Naive B cell (primary cell): ENCODE results near the gene GGA2. TPM values are rescaled to one million over a fixed set of nuclear protein-coding genes. Genes with fewer than 3 reads are reported as not detected.
"Not testable (repeated sequence)": the region's sequence is repeated elsewhere in the genome, so short reads cannot be mapped to it uniquely, and the experiment has no call there.

ENCODE experiments used
- ATAC-seq, 2 donors: fragments of 150-1000 bp; cut with Tn5 transposase; 2 replicates each; pipeline ENCODE4 v1.10.0; 2021; ENCODE audit warnings: low read depth in 2 of 2, mild to moderate bottlenecking in 2 of 2, moderate library complexity in 2 of 2
- DNase-seq: peaks from one replicate; pipeline ENCODE4 v3.0.0; 2022
- H3K27ac Mint-ChIP-seq, 6 donors: one replicate each; pipeline ENCODE4 v1.8.0; 2020 to 2022; ENCODE audit warnings: mild to moderate bottlenecking in 6 of 6, mixed read lengths in 6 of 6, moderate library complexity in 5 of 6, inconsistent platforms in 2 of 6
- H3K27me3 Mint-ChIP-seq, 3 donors: one replicate each; pipeline ENCODE4 v1.8.0; 2021 to 2022; ENCODE audit warnings: mixed read lengths in 3 of 3, mild to moderate bottlenecking in 1 of 3
- H3K36me3 Mint-ChIP-seq, 2 donors: one replicate each; pipeline ENCODE4 v1.8.0; 2020 to 2022; ENCODE audit warnings: mixed read lengths in 2 of 2, inconsistent platforms in 1 of 2, mild to moderate bottlenecking in 1 of 2
- H3K4me1 Mint-ChIP-seq, 3 donors: one replicate each; pipeline ENCODE4 v1.8.0; 2020 to 2022; ENCODE audit warnings: mixed read lengths in 3 of 3, inconsistent platforms in 1 of 3, mild to moderate bottlenecking in 1 of 3, moderate library complexity in 1 of 3
- H3K4me3 Mint-ChIP-seq, 8 donors: one replicate each; pipeline ENCODE4 v1.8.0; 2020 to 2022; ENCODE audit warnings: mild to moderate bottlenecking in 8 of 8, mixed read lengths in 8 of 8, moderate library complexity in 8 of 8, inconsistent platforms in 2 of 8
- H3K9me3 Mint-ChIP-seq, 7 donors: one replicate each; pipeline ENCODE4 v1.8.0; 2020 to 2022; ENCODE audit warnings: mixed read lengths in 7 of 7, mild to moderate bottlenecking in 5 of 7, inconsistent platforms in 2 of 7, moderate library complexity in 1 of 7
- polyA plus RNA-seq, 6 donors: library from polyadenylated mRNA; unstranded; fragments of 300-500 nt; fragmentation: Illumina TruSeq; gene quantifications; one replicate each; pipeline ENCODE4 v1.2.3, GENCODE V29; 2021; ENCODE audit warnings: low read depth in 6 of 6

Gene GGA2
- polyA plus RNA-seq, 6 donors from 2014 or later: 154 to 303 (median 222) TPM

DNA sequence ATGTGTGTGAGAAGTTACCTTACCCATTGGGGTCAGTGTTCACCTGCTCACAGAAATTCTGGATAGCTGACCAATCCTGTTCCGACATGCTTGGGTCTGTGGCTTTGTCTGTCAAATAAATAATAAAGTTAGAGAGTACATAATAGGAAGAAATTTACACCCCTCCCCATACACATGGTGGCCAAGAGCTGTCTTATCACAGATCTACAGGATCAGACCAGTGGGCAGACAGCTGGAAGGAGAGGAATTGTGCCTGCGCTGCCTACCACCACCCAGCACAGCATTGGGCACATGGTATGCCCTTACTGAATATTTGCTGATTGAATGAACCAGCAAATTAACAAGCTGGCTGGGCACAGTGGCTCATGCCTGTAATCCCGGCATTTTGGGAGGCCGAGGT is 14.6 kb downstream of the GGA2 start:
- DNase-seq (no peak), ATAC-seq (no peak)
- Mint-ChIP-seq H3K9me3 (no peaks in the 10 kb centered on the region), H3K27ac (peak overlapping the region in 5 of 6 donors; percentile 41 to 89 (median 82)), H3K4me1 (peaks cover 36 to 62% (median 50%) of the 10 kb centered on the region in 3 donors), H3K27me3 (no peaks in the 10 kb centered on the region), H3K36me3 (peaks cover 0 to 3% of the 10 kb centered on the region in 2 donors), H3K4me3 (peak overlapping the region in 1 of 8 donors; percentile 10)

- no peak for ATAC-seq
- no peak overlapping the region for H3K4me3 Mint-ChIP-seq
- peaks cover 25 to 47% (median 40%) of the 10 kb centered on the region in 3 donors for H3K4me1 Mint-ChIP-seq
- DNase-seq: no peak
- peaks cover 0 to 3% of the 10 kb centered on the region in 2 donors for H3K36me3 Mint-ChIP-seq
- no peaks in the 10 kb centered on the region for H3K9me3 Mint-ChIP-seq
- H3K27ac Mint-ChIP-seq: peak overlapping the region in 3 of 6 donors; percentile 56 to 80 (median 63)
- H3K27me3 Mint-ChIP-seq: no peaks in the 10 kb centered on the region
These were observed 16.1 kb downstream of the GGA2 start for GRCh38 chr16:23494188-23494587.

DNA sequence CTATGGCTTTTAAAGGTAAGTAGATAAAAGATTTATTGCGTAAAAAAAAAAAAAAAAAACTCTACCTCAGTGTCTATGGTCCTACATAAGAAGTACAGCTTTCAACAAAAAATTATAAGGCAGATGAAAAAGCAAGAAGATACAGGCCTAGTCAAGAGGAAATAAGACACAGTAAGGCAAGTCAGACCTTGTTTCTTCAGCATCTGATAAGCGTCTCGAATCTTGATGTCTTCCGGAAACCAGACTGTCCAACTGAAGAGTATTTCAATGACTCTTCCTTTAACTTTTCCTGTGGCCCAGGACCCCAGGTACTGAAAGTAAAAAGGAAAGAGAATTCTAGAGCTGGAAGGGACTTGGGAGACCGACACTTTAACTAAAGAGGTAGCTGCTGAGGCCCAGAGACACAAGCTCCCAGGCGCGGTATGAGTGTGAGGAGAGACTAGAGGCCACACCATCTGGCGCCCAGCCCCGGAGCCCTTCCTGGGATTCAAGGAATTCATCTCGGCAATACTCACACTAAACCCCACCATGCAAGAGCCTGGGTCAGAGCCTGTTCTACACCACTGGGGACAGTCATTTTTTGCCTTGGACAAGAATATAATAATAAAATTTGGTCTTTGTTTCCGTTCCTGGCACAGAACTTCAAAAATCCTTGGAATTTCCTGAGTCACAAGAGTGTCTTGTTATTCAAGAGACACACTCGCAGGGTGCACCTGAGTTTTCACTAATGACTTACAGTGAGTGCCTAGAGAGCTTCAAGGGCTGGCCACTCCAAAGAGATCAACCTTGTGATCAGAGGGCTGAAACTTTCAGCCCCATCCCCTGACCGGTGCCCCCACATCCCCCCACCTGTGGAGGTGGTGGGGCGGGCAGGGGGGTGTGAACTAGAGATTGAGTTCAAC is 18.6 kb downstream of the GGA2 start:
- Mint-ChIP-seq H3K27ac (peak overlapping the region in 5 of 6 donors; percentile 21 to 90 (median 62)), H3K9me3 (no peaks in the 10 kb centered on the region), H3K36me3 (peaks cover 0 to 3% of the 10 kb centered on the region in 2 donors), H3K4me3 (peak overlapping the region in 1 of 8 donors; percentile 25), H3K4me1 (peaks cover 11 to 23% (median 17%) of the 10 kb centered on the region in 3 donors), H3K27me3 (no peaks in the 10 kb centered on the region)
- ATAC-seq (no peak), DNase-seq (no peak)

GRCh38 chr16:23486480-23486879 is 23.8 kb downstream of the GGA2 start:
- peaks cover 6 to 14% (median 8%) of the 10 kb centered on the region in 3 donors for H3K4me1 Mint-ChIP-seq
- H3K27ac Mint-ChIP-seq: peak overlapping the region in 1 of 6 donors; percentile 42
- peaks cover 13 to 21% of the 10 kb centered on the region in 2 donors for H3K36me3 Mint-ChIP-seq
- no peak overlapping the region for H3K4me3 Mint-ChIP-seq
- ATAC-seq: no peak
- DNase-seq: no peak
- H3K9me3 Mint-ChIP-seq: no peaks in the 10 kb centered on the region
- H3K27me3 Mint-ChIP-seq: no peaks in the 10 kb centered on the region

DNA sequence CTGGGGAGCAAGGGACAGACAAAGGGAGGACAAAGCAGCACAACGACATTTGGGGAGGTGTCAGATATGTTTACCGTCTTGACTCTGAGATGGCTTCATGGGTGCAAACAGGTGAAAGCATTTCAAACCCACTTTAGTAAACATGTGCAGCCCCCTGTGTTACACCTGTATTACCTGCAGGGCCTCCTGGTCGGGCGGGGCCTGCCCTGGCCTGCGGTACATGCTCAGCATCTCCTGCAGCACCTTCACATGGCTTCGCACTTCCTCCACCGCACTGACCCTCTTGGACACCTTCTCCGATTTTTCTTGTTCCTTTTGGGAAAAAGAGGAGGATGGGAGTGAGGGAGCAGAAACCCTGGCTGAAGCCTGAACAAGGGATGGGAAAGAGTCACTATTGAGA is 24.5 kb downstream of the GGA2 start:
- DNase-seq (no peak), ATAC-seq (no peak)
- H3K9me3 Mint-ChIP-seq: no peaks in the 10 kb centered on the region
- peak overlapping the region in 1 of 8 donors; percentile 37 for H3K4me3 Mint-ChIP-seq
- H3K36me3 Mint-ChIP-seq: peaks cover 12 to 21% of the 10 kb centered on the region in 2 donors
- no peaks in the 10 kb centered on the region for H3K27me3 Mint-ChIP-seq
- H3K27ac Mint-ChIP-seq: no peak overlapping the region
- H3K4me1 Mint-ChIP-seq: peaks cover 5 to 8% (median 6%) of the 10 kb centered on the region in 3 donors

GRCh38 chr16:23485257-23485614 is 25.1 kb downstream of the GGA2 start:
- Mint-ChIP-seq H3K4me3 (no peak overlapping the region), H3K27me3 (no peaks in the 10 kb centered on the region), H3K4me1 (peaks cover 3 to 6% (median 5%) of the 10 kb centered on the region in 3 donors), H3K36me3 (peaks cover 11 to 23% of the 10 kb centered on the region in 2 donors), H3K27ac (peak overlapping the region in 2 of 6 donors; percentile 20 to 56), H3K9me3 (no peaks in the 10 kb centered on the region)
- ATAC-seq (no peak), DNase-seq (no peak)

GRCh38 chr16:23484510-23485256 is 25.6 kb downstream of the GGA2 start:
- Mint-ChIP-seq H3K36me3 (peaks cover 16 to 29% of the 10 kb centered on the region in 2 donors), H3K4me1 (peaks cover 3 to 8% (median 6%) of the 10 kb centered on the region in 3 donors), H3K9me3 (no peaks in the 10 kb centered on the region), H3K27ac (peak overlapping the region in 3 of 6 donors; percentile 20 to 79 (median 49)), H3K4me3 (no peak overlapping the region), H3K27me3 (no peaks in the 10 kb centered on the region)
- no peak for DNase-seq
- no peak for ATAC-seq

GRCh38 chr16:23483492-23483891 is 26.8 kb downstream of the GGA2 start:
- Mint-ChIP-seq H3K27ac (peak overlapping the region in 1 of 6 donors; percentile 88), H3K36me3 (peaks cover 23 to 39% of the 10 kb centered on the region in 2 donors), H3K4me1 (peaks cover 9 to 20% (median 10%) of the 10 kb centered on the region in 3 donors), H3K4me3 (peak overlapping the region in 1 of 8 donors; percentile 15)
- not testable (repeated sequence) for ATAC-seq, H3K27me3 Mint-ChIP-seq, DNase-seq, H3K9me3 Mint-ChIP-seq

- no peak for DNase-seq
- peaks cover 23 to 39% of the 10 kb centered on the region in 2 donors for H3K36me3 Mint-ChIP-seq
- H3K27ac Mint-ChIP-seq: peak overlapping the region in 5 of 6 donors; percentile 21 to 97 (median 88)
- peaks cover 9 to 21% (median 10%) of the 10 kb centered on the region in 3 donors for H3K4me1 Mint-ChIP-seq
- no peaks in the 10 kb centered on the region for H3K9me3 Mint-ChIP-seq
- H3K4me3 Mint-ChIP-seq: no peak overlapping the region
- H3K27me3 Mint-ChIP-seq: no peaks in the 10 kb centered on the region
- peak; percentile 56 to 83 for ATAC-seq
These were observed 27.5 kb downstream of the GGA2 start for GRCh38 chr16:23482778-23483177.

DNA sequence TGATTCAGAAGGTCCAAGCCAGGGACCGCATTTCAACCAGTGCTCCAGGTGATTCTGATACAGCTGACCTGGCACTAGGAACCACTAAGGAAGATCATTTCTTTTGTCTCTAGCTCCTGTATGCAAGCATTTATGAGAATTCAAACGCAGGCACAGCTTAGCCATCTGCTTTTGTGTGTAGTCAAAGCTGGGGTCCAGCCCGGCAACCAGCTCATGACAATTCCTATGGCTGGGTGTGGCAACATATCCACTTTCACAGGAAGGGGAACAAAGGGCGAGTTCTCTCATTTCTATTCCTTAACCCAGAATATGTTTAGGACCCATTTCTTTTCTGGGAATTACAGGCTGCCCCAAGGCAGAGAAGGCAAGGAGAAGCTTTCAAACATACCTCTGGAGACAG is 30.0 kb downstream of the GGA2 start:
- no peak overlapping the region for H3K4me3 Mint-ChIP-seq
- ATAC-seq (no peak), DNase-seq (no peak)
- H3K36me3 Mint-ChIP-seq: peaks cover 27 to 31% of the 10 kb centered on the region in 2 donors
- peak overlapping the region in 3 of 6 donors; percentile 73 to 78 (median 75) for H3K27ac Mint-ChIP-seq
- H3K4me1 Mint-ChIP-seq: peaks cover 10 to 21% (median 10%) of the 10 kb centered on the region in 3 donors
- H3K9me3 Mint-ChIP-seq: no peaks in the 10 kb centered on the region
- no peaks in the 10 kb centered on the region for H3K27me3 Mint-ChIP-seq

GRCh38 chr16:23479138-23479537 is 31.2 kb downstream of the GGA2 start:
- Mint-ChIP-seq H3K9me3 (no peaks in the 10 kb centered on the region), H3K4me1 (peaks cover 10 to 21% (median 10%) of the 10 kb centered on the region in 3 donors), H3K4me3 (no peak overlapping the region), H3K27me3 (no peaks in the 10 kb centered on the region), H3K36me3 (peaks cover 25 to 27% of the 10 kb centered on the region in 2 donors), H3K27ac (peak overlapping the region in 4 of 6 donors; percentile 49 to 94 (median 78))
- no peak for ATAC-seq
- DNase-seq: no peak

- H3K36me3 Mint-ChIP-seq: peaks cover 25 to 27% of the 10 kb centered on the region in 2 donors
- ATAC-seq (no peak), DNase-seq (no peak)
- peak overlapping the region in 4 of 6 donors; percentile 34 to 82 (median 74) for H3K27ac Mint-ChIP-seq
- no peaks in the 10 kb centered on the region for H3K9me3 Mint-ChIP-seq
- no peaks in the 10 kb centered on the region for H3K27me3 Mint-ChIP-seq
- no peak overlapping the region for H3K4me3 Mint-ChIP-seq
- peaks cover 10 to 21% (median 10%) of the 10 kb centered on the region in 3 donors for H3K4me1 Mint-ChIP-seq
These were observed 31.7 kb downstream of the GGA2 start for GRCh38 chr16:23478566-23478965.

GRCh38 chr16:23476289-23476688 is 34.0 kb downstream of the GGA2 start:
- ATAC-seq (peak; percentile 43 to 62), DNase-seq (no peak)
- H3K9me3 Mint-ChIP-seq: no peaks in the 10 kb centered on the region
- H3K4me1 Mint-ChIP-seq: peaks cover 7 to 16% (median 7%) of the 10 kb centered on the region in 3 donors
- H3K27me3 Mint-ChIP-seq: no peaks in the 10 kb centered on the region
- peaks cover 18 to 22% of the 10 kb centered on the region in 2 donors for H3K36me3 Mint-ChIP-seq
- H3K27ac Mint-ChIP-seq: peak overlapping the region in 3 of 6 donors; percentile 35 to 79 (median 49)
- H3K4me3 Mint-ChIP-seq: no peak overlapping the region
